H1 (cell line): ENCODE measurements around the gene SEL1L. TPM values are rescaled to one million over a fixed set of nuclear protein-coding genes. Genes with fewer than 3 reads are reported as not detected.

ENCODE experiments used
- CTCF ChIA-PET: fragments of 300-600 bp; sonication (Branson Sonifier 250); formaldehyde crosslinking; loops from one replicate; lab custom pipeline; 2021; ENCODE audit not compliant: partially characterized antibody; lab: Charles Lee
- POLR2A ChIA-PET: fragments of 300-600 bp; sonication (Branson Sonifier 250); formaldehyde crosslinking; loops from one replicate; lab custom pipeline; 2021; ENCODE audit warnings: inconsistent platforms; ENCODE audit not compliant: partially characterized antibody; lab: Charles Lee
- DNase-seq, 2 experiments: peaks; one replicate each; pipeline versions ENCODE4 v3.0.0 to v3.0.0-alpha.2; 2010 to 2022; ENCODE audit warnings: low spot score in 2 of 2, low read depth in 1 of 2, mixed read lengths in 1 of 2
- FAIRE-seq: peaks from 2 replicates; lab custom pipeline; 2011; peaks lifted over from hg19 to GRCh38; lab: Jason Lieb, UNC
- H2AFZ ChIP-seq: 2 replicates; pipeline ENCODE4 v1.8.1; 2012; ENCODE audit warnings: low read length, inconsistent platforms
- H2AK5ac ChIP-seq: 2 replicates; pipeline ENCODE4 v1.6.1; 2013; ENCODE audit warnings: low read depth, low read length
- H2BK120ac ChIP-seq: replicated peaks from 2 replicates; pipeline ENCODE3; 2013; ENCODE audit warnings: low read depth, low read length, inconsistent platforms
- H2BK12ac ChIP-seq: 2 replicates; pipeline ENCODE4 v1.6.1; 2013; ENCODE audit warnings: low read depth, low read length
- H2BK15ac ChIP-seq: 2 replicates; pipeline ENCODE4 v1.6.1; 2013; ENCODE audit warnings: low read length
- H2BK20ac ChIP-seq: 2 replicates; pipeline ENCODE4 v1.6.1; 2013; ENCODE audit warnings: low read length
- H2BK5ac ChIP-seq: 2 replicates; pipeline ENCODE4 v1.6.1; 2013; ENCODE audit warnings: low read depth, low read length
- H3K14ac ChIP-seq: 2 replicates; pipeline ENCODE4 v1.6.1; 2013; ENCODE audit warnings: inconsistent platforms; ENCODE audit not compliant: insufficient read length
- H3K18ac ChIP-seq: 2 replicates; pipeline ENCODE4 v1.6.1; 2013; ENCODE audit warnings: low read length; ENCODE audit errors: extremely low read depth
- H3K23ac ChIP-seq: 2 replicates; pipeline ENCODE4 v1.6.1; 2013; ENCODE audit warnings: inconsistent platforms; ENCODE audit not compliant: insufficient read length
- H3K23me2 ChIP-seq: 2 replicates; pipeline ENCODE4 v1.6.1; 2013; ENCODE audit warnings: low read depth, low read length
- H3K27ac ChIP-seq: 2 replicates; pipeline ENCODE4 v1.6.1; 2011; ENCODE audit warnings: low read depth, low read length, inconsistent platforms
- H3K27me3 ChIP-seq, 4 experiments: replicated peaks in 1 of 4; 1 replicate in 1 of 4; 2 replicates in 3 of 4; pipeline versions ENCODE4 v1.6.1 to v1.8.1; 2011 to 2013; ENCODE audit warnings: low read length in 3 of 4, mild to moderate bottlenecking in 3 of 4, inconsistent platforms in 2 of 4, mixed read lengths in 2 of 4, moderate library complexity in 1 of 4; ENCODE audit not compliant: control insufficient read depth in 3 of 4, insufficient read depth in 3 of 4; ENCODE audit errors: extremely low read depth in 1 of 4
- H3K36me3 ChIP-seq, 4 experiments: 2 replicates each; pipeline versions ENCODE4 v1.6.1 to v1.8.1; 2011 to 2013; ENCODE audit warnings: mild to moderate bottlenecking in 4 of 4, low read length in 3 of 4, moderate library complexity in 2 of 4, control low read depth in 1 of 4, inconsistent platforms in 1 of 4; ENCODE audit not compliant: insufficient read depth in 4 of 4, control insufficient read depth in 2 of 4
- H3K4ac ChIP-seq: replicated peaks from 2 replicates; pipeline ENCODE3; 2013; ENCODE audit warnings: low read length, low read depth, mixed read lengths, inconsistent platforms; ENCODE audit not compliant: insufficient read length
- H3K4me1 ChIP-seq, 4 experiments: replicated peaks in 1 of 4; 1 replicate in 1 of 4; 2 replicates in 3 of 4; pipeline versions ENCODE4 v1.6.1 to v1.8.1; 2011 to 2013; ENCODE audit warnings: low read length in 3 of 4, inconsistent platforms in 2 of 4, mixed read lengths in 1 of 4; ENCODE audit not compliant: insufficient read depth in 4 of 4, control insufficient read depth in 3 of 4
- H3K4me2 ChIP-seq, 2 experiments: 2 replicates each; pipeline versions ENCODE4 v1.6.1 to v1.8.1; 2011 to 2013; ENCODE audit warnings: low read depth in 2 of 2, low read length in 2 of 2, control low read depth in 1 of 2, inconsistent platforms in 1 of 2, mild to moderate bottlenecking in 1 of 2; ENCODE audit not compliant: insufficient read depth in 1 of 2
- H3K4me3 ChIP-seq, 4 experiments: fragments of 200-600, 300-600 bp in 1 of 4; sonication (generic), shearing (Covaris generic), sonication (Bioruptor Twin) in 1 of 4; 2 replicates each; pipeline versions ENCODE4 v1.5.1 to v1.8.1; 2011 to 2016; ENCODE audit warnings: low read length in 4 of 4, low read depth in 3 of 4, control low read depth in 2 of 4, inconsistent platforms in 2 of 4, mild to moderate bottlenecking in 2 of 4, mixed read lengths in 1 of 4, moderate library complexity in 1 of 4; ENCODE audit not compliant: insufficient read depth in 2 of 4; ENCODE audit errors: extremely low read depth in 1 of 4
- H3K56ac ChIP-seq: replicated peaks from 2 replicates; pipeline ENCODE3; 2013; ENCODE audit warnings: low read depth, mild to moderate bottlenecking, mixed read lengths, low read length, inconsistent platforms; ENCODE audit not compliant: insufficient read length
- H3K79me1 ChIP-seq: 2 replicates; pipeline ENCODE4 v1.6.1; 2013; ENCODE audit warnings: low read depth, low read length, control low read depth
- H3K79me2 ChIP-seq, 2 experiments: 2 replicates each; pipeline versions ENCODE4 v1.6.1 to v1.8.1; 2012 to 2013; ENCODE audit warnings: low read length in 2 of 2, mild to moderate bottlenecking in 2 of 2, inconsistent platforms in 1 of 2; ENCODE audit not compliant: insufficient read depth in 2 of 2, control insufficient read depth in 1 of 2
- H3K9ac ChIP-seq, 4 experiments: replicated peaks in 1 of 4; 1 replicate in 1 of 4; 2 replicates in 3 of 4; pipeline versions ENCODE4 v1.6.1 to v1.8.1; 2011 to 2013; ENCODE audit warnings: low read depth in 3 of 4, low read length in 3 of 4, control low read depth in 2 of 4, mild to moderate bottlenecking in 2 of 4, moderate library complexity in 2 of 4, inconsistent platforms in 1 of 4; ENCODE audit errors: extremely low read depth in 1 of 4
- H3K9me3 ChIP-seq, 2 experiments: 2 replicates each; pipeline versions ENCODE4 v1.6.1 to v1.8.1; 2012 to 2013; ENCODE audit warnings: mild to moderate bottlenecking in 2 of 2, moderate library complexity in 2 of 2, control low read depth in 1 of 2, inconsistent platforms in 1 of 2, low read depth in 1 of 2, low read length in 1 of 2, mixed read lengths in 1 of 2; ENCODE audit not compliant: insufficient read depth in 2 of 2
- H4K20me1 ChIP-seq, 2 experiments: replicated peaks in 1 of 2; 2 replicates each; pipeline versions ENCODE3 to v1.8.1; 2011 to 2013; ENCODE audit warnings: inconsistent platforms in 2 of 2, low read length in 2 of 2, mild to moderate bottlenecking in 1 of 2; ENCODE audit not compliant: insufficient read depth in 2 of 2, control insufficient read depth in 1 of 2
- H4K5ac ChIP-seq: 2 replicates; pipeline ENCODE4 v1.6.1; 2013; ENCODE audit warnings: low read length, low read depth, mixed read lengths, inconsistent platforms; ENCODE audit not compliant: insufficient read length
- H4K8ac ChIP-seq: 2 replicates; pipeline ENCODE4 v1.8.0; 2013; ENCODE audit warnings: mild to moderate bottlenecking, moderate library complexity, low read length, inconsistent platforms; ENCODE audit not compliant: insufficient read depth; ENCODE audit errors: extremely low read depth
- H4K91ac ChIP-seq: replicated peaks from 2 replicates; pipeline ENCODE3; 2013; ENCODE audit warnings: low read length, mixed read lengths, inconsistent platforms; ENCODE audit not compliant: insufficient read length
- EP300 ChIP-seq, 2 experiments: IDR thresholded peaks; 1 replicate in 1 of 2; 2 replicates in 1 of 2; pipeline ENCODE4 v1.6.1; 2011 to 2012; ENCODE audit warnings: low read depth in 2 of 2, low read length in 2 of 2, mild to moderate bottlenecking in 2 of 2, borderline replicate concordance in 1 of 2, inconsistent platforms in 1 of 2, moderate library complexity in 1 of 2
- WGBS, 2 experiments: shearing (Covaris generic) in 1 of 2; methylation state at CpG; one replicate each; pipeline versions ENCODE4 v1.1.6 to v1.1.7; 2013 to 2015; ENCODE audit warnings: low lambda C conversion rate in 2 of 2, mixed read lengths in 2 of 2, inconsistent platforms in 1 of 2, low coverage in 1 of 2, missing lambda C conversion rate in 1 of 2; ENCODE audit not compliant: insufficient replicate concordance in 2 of 2, insufficient coverage in 1 of 2, insufficient read length in 1 of 2; ENCODE audit errors: extremely low coverage in 1 of 2, missing lambda C conversion rate in 1 of 2; 5-methylcytosine and 5-hydroxymethylcytosine counted together
- polyA plus RNA-seq, 7 experiments: library from polyadenylated mRNA; depleted of rRNA in 3 of 7; stranded (reverse) in 5 of 7; unstranded in 2 of 7; fragments of >200 nt in 5 of 7; fragments of 200-250 nt in 2 of 7; gene quantifications; 1 replicate in 5 of 7; 2 replicates in 1 of 7; 4 replicates in 1 of 7; pipeline versions ENCODE4 v1.2.1 to v1.2.3, GENCODE V29; 2011 to 2013; ENCODE audit warnings: missing spikeins in 2 of 7, mixed read lengths in 2 of 7
- total RNA-seq: library from RNA; stranded (reverse); fragmentation: NEBNext Ultra II Directional; extraction: Animal tissue kit (Norgen Biotek cat#: 25700); gene quantifications from 2 replicates; pipeline ENCODE4 v1.2.1, GENCODE V29; 2021

SEL1L gene
- total and polyA plus RNA-seq, 2 of the 8 experiments (the other 6 are each of a cell fraction or from before 2014, with no cell fraction given) = 4.3 to 34.9 TPM

- Histone ChIP-seq H2BK12ac (no peak overlapping the region), H2BK20ac (no peak overlapping the region), H3K4me3 (no peak overlapping the region), H3K27ac (no peak overlapping the region), H3K79me1 (no peaks in the 10 kb centered on the region), H4K91ac (no peak overlapping the region), H2BK5ac (no peak overlapping the region), H3K23ac (no peak overlapping the region), H4K8ac (no peak overlapping the region), H3K9ac (no peak overlapping the region), H3K14ac (no peak overlapping the region), H3K56ac (no peak overlapping the region), H3K4ac (no peak overlapping the region), H3K36me3 (peaks cover 2 to 23% (median 13%) of the 10 kb centered on the region in 4 experiments; a peak in 6 of 8 replicates), H3K27me3 (no peaks in the 10 kb centered on the region), H3K9me3 (no peaks in the 10 kb centered on the region), H3K4me2 (no peak overlapping the region), H3K79me2 (no peaks in the 10 kb centered on the region), H3K23me2 (no peaks in the 10 kb centered on the region), H3K18ac (no peak overlapping the region), H2AFZ (no peak overlapping the region), H2BK15ac (no peak overlapping the region), H2BK120ac (no peak overlapping the region), H2AK5ac (no peak overlapping the region), H4K20me1 (no peaks in the 10 kb centered on the region), H3K4me1 (no peaks in the 10 kb centered on the region), H4K5ac (no peak overlapping the region)
- TF ChIP-seq EP300 (IDR thresholded peaks at IDR 0.05; ENCODE audit: borderline replicate concordance in 1 of 2, low read depth in 2 of 2, low read length in 2 of 2) = no peak
- ChIA-PET POLR2A (no interaction called here), CTCF (interaction anchor here (1.1 to 2.3 kb wide), 3 partner anchors 9 to 204 kb away, joined by 3 to 10 read pairs (median 8); no protein-coding TSS in a partner anchor)
- 93% methylated on average over 3 of the region's 3 CpGs; no CpG with 5 or more reads in 1 of the 2 experiments for WGBS, 2 experiments
- DNase-seq (no peak), FAIRE-seq (no peak)
Observed at GRCh38 chr14:81473456-81474147, 60.1 kb downstream of the SEL1L start.
